SH-SY5Y (cell line): ENCODE results near the gene ADGRA1.

Experiments used
- GATA2 ChIP-seq: IDR thresholded peaks from 2 replicates; pipeline ENCODE4 v1.6.1; 2011; ENCODE audit warnings: mild to moderate bottlenecking, low read depth, low read length
- GATA3 ChIP-seq: IDR thresholded peaks from 2 replicates; pipeline ENCODE4 v1.6.1; 2011; ENCODE audit warnings: low read depth, mild to moderate bottlenecking, low read length, moderate library complexity

- TF ChIP-seq GATA2 (no peak), GATA3 (no peak)
Observed at GRCh38 chr10:133062635-133063034, 25.1 kb upstream of the ADGRA1 start.
